HG03378 (cell line): Measurements from ENCODE around the gene GAREM1.
A peak's percentile ranks its signal among the peaks of the same experiment; 100 is the strongest.

Source experiments
- ATAC-seq: cut with Tn5 transposase; IDR thresholded peaks from one replicate; pipeline ENCODE4 v1.9.1; 2021; ENCODE audit warnings: mild to moderate bottlenecking, moderate library complexity; ENCODE audit not compliant: unreplicated experiment

GAREM1 gene

DNA sequence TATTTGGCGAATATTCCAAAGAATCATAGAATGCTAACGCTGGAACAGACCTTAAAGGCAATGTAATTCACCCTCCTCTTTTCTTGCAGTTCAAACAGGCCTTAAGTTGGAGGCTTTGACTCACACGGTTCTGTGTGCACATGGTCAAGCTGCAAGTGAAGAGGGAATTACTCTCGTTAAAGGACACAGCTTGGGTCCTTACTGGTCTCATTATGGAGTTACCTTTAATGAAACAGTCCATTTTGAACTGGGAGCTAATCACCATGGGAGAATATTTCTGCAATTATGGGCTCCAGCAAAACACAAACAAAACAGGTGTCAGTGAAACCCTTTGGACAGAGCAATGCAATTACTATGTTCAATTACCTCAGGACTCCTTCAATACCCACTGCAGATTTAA, 135.5 kb downstream of the GAREM1 start:
- ATAC-seq: no peak

DNA sequence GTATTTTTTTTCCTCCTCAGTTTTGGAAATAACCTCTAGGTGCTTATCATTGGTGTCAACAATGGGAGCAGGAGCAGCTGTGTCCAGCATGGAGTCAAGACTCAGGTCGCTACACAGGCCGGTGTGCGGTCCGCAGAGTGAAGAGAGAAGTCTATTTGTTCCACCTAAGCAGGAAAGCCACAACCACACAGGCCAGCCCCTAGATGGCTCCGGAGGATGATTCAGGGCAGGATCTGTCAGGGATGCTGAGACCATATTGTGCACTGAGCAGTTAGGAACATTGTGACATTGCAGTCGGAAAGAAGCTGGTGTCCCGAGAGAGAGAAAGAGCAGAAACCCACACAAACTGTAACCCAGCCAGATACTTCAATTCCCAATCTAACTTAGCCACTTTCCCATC, 136.9 kb downstream of the GAREM1 start:
- ATAC-seq: no peak

DNA sequence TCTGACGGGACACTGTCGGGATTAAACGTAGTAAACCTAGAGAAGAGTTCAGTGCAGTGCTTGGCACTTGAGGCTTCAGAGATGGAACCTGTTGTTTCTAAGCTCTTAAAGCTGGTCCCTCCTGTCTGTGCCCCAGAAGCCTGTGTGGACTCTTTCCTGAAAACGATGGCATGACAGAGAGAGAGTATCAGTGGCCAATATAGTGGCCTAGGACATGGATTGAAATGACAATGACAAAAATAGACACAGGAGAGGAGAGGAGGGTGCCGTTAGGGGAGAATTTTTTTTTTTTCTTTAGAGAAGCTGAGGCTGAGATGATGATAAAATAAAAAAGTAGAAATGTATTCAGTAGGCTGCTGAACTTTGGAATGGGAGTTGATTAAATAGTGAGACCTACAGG, 138.0 kb downstream of the GAREM1 start:
- no peak for ATAC-seq

DNA sequence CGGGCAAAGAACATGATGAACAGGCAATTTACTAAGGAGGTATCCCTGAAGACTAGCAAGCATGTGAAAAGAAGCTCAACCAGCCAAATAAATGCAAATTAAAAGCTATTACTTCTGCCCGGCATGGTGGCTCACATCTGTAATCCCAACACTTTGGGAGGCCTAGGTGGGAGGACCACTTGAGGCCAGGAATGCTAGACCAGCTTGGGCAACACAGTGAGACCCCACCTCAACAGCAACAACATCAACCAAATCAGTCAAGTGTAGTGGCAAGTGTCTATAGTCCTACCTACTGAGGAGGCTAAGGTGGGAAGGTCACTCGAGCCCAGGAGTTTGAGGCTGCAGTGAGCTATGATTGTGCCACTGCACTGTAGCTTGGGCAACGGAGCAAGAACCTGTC, 141.7 kb downstream of the GAREM1 start:
- no peak for ATAC-seq

DNA sequence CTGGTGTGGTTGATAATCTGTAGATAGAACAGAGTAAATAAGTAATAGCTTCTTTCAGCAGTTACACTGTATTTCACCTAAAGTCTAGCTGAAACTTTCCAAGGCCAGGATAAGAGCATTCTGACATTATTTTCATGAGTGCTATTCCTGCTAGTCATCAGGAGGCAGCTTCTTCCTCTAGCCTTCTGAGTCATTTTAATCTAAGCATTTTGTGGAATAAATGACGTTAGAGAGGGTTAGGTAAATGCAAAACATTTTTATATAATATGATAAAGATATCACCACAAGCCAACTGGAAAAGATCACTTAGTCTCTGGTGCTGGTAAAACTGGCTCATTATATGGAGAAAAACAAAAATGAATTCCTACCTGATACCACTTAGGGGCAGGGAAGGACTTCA, 142.3 kb downstream of the GAREM1 start:
- no peak for ATAC-seq

DNA sequence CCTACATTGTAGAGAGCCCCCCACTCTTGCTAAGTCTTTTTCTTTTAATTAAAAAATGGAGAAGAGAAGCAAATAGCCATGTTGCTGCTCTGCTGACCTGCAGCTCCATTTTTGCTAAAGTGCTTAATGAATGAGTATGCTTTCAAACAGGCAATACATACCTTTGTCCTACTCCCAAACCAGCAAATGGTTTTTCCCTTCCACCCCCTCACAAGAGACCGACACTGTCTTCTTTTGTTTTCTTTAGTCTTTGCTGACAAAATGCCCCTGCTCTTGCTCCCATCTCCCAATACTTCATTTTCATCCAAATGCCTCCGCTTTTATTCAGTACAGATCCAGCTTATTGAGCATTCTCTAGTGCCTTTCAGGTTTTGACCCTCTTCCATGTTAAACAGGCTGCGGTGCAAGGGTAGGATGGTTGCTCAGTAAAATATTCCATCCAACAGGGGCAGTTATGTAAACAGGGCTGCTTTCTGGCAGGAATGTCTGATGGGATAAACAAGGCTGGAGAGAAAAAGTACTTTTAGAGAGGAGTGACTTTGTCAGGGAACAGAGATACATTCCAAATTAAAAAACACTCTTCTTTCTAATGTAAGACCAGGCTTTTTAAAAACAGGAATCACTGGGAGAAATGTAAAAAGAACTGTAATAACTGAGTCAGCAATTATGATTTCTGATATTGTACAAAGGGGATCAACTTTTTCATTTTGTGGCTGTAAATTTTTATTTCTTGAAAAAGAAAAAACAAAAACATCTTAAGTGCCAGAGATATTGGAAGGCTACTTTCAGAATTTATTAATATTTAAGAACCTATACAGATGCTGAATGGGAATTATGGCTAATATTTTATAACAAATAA, 144.0 kb downstream of the GAREM1 start:
- ATAC-seq: no peak

DNA sequence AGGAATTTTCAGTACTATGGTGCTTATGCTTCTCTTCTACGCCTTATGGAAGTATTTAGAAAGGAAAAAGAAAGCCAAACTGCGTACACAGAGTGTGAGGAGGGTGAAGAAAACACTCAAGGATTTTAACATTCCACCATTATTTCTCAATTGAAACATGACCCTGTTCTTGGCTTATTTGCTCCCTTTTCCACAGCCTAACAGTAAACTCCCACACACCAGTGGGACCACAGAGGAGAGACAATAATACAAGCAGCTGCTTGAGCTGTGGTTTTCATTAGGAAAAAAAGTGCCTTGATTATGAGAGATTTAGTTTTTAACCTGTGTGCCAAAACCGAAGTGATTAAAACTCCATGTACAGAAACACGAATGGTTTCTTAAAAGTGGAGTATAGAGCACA, 146.5 kb downstream of the GAREM1 start:
- ATAC-seq: no peak

- no peak for ATAC-seq
Observed at GRCh38 chr18:32321826-32322225, 148.9 kb downstream of the GAREM1 start.

- no peak for ATAC-seq
Observed at GRCh38 chr18:32319084-32319483, 151.6 kb downstream of the GAREM1 start.

GRCh38 chr18:32318581-32318980, 152.1 kb downstream of the GAREM1 start:
- no peak for ATAC-seq

GRCh38 chr18:32317651-32318050, 153.0 kb downstream of the GAREM1 start:
- no peak for ATAC-seq

DNA sequence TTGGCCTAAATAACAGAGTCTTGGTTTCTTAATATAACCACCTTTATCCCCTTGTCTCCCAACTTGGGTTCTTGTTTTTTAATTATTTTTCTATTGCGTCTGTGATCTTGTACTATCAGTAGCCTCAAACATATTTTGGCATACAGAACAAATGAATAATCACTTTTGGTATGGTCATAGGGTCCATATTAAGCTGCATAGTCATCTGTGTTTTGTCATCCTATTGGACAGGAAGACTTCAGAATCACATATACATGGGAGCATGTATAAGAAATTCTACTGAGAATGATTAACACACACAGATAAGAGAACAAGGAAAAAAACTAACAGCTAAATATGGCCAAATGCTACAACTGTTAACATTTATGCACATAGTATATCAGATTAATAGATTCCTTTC, 154.8 kb downstream of the GAREM1 start:
- ATAC-seq: no peak

- ATAC-seq: no peak
Observed at GRCh38 chr18:32310774-32311173, 159.9 kb downstream of the GAREM1 start.

- no peak for ATAC-seq
Observed at GRCh38 chr18:32310101-32310500, 160.6 kb downstream of the GAREM1 start.

DNA sequence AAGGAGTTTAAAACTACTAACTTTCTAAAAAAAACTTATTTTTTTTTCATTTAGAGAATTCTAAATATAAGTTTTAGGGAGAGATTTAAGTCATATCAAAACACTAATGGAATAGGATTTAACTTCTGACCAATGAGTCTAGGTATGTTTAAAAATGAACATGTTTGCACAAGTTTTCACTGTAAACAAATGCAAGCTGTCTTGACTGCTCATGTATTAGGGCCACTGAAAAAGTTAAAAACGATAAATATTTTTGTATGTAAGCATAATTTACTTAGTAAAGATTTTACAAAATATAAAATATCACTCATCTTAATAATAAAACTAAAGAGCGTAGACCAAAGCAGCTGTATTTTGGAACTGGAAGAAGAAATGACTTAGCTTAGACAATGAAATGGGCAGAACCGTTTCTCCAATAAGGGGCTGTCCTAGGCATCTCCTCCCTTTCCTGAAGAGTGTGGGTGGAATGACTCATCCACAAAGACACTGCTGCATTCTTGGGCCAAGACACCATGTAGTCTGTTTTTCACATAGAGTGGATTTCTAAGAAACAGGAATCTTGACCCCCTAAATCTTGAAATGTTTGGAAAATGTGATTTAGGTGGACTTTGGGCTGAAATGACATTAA, 162.1 kb downstream of the GAREM1 start:
- no peak for ATAC-seq

DNA sequence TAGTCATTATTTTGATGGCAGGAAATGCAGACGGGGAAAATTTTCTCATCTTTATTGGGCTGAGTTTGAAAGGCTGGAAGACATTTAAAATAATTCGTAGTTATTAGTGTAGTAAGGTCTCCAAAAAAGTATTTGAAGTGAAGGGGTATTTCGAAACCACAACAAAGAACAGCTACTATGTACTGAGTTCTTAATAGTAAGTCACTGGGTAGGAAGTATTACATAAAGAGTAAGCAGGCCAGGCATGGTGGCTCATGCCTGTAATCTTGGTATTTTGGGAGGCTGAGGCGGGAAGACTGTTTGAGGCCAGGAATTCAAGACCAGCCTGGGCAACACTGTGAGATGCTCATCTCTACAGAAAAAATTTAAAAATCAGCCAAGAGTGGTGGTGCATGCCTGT, 167.3 kb downstream of the GAREM1 start:
- no peak for ATAC-seq

DNA sequence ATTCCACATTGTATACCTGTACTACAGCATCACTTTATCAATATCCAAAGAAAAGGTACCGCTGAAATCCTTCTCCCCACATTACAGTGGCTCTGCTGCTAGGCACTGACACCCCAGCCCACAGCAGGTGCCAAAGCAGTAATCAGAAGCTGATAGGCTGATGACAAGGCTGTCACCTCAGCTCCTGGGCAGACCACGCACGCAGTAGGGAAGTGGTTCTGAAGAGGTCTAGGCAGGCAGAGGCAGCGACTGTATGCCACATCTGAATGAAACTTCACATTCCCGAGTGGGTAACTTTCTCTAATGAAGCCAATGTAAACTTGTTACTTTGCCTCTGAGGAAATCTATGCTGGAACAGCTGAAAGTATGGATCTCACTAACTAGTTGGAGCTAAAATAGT, 167.9 kb downstream of the GAREM1 start:
- ATAC-seq: no peak

DNA sequence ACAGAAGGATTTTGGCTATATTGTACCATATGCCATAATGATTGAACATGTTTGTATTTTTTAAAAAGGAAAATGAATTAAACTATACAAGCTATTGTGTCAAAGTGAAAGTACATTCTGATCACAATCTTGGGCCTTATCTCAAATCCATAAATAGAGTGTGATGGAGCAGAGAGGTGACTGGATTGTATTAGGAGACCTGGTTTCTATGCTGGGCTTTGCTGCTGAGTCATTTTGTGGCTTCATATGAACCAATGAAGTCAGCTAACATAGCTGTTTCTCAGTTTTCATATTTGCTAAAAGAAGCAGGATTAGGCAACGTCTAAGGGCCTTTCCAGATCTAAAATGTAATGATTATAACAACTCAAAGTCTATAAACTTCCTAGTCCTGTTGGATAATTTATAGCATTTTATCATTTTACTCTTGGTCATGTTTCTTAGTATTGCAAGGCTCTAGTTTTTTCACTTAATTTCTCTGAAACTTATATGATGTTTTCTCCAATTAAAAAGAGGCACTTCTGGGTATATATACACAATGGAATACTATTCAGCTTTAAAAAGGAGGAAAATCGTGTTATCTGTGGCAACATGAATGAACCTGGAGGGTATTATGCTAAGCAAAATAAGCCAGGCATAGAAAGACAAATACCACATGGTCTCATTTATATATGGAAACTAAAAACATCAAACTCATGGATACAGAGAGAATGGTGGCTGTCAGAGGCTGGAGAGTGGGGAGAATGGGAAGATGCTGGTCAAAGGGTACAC, 168.5 kb downstream of the GAREM1 start:
- peak; percentile 96 for ATAC-seq

DNA sequence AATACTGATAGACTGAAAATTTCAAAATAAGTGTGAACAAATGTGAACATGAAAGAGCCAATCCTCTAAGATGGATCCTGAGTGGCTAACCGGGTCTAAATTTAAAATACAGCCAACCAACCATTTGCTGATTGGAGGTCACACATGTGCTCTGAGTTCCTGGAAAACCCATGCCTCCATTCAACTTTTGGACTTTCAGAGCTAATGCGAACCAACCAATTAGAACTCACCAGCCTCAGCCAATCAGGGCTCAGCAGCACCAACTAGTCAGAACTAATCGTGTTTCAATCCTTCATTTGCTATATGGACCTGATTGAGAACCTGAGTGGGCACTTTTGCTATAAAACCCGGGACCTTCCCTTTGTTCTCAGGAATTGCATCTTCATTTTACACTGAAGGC, 169.3 kb downstream of the GAREM1 start:
- no peak for ATAC-seq

GRCh38 chr18:32300914-32301313, 169.8 kb downstream of the GAREM1 start:
- no peak for ATAC-seq

DNA sequence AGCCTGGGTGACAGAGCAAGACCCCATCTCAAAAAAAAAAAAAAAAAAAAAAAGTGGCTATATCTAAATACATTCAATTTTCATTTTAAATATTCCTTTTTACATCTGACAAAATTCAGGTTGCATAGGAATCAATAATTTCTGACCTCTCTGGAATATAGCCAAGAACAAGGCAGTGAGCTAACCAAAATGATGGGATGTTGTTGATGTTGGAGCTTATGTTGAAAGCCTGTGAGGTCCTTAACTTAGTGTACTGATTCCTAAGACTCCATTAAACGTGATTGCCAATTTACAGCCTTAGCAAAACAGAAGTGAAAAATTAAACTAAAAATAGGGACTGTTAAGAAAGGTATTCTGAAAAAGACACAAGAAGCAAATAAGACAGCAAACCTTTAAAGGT, 171.2 kb downstream of the GAREM1 start:
- ATAC-seq: no peak

GRCh38 chr18:32298171-32298667, 172.5 kb downstream of the GAREM1 start:
- ATAC-seq: no peak
